K562 (cell line): ENCODE results near the gene MAPT. TPM values are rescaled to one million over a fixed set of nuclear protein-coding genes. Genes with fewer than 3 reads are reported as not detected.

Source experiments
- EGR1 ChIP-seq: fragments of 450-650 bp; conservative IDR thresholded peaks from 2 replicates; pipeline ENCODE4 v1.6.1; 2017; ENCODE audit warnings: mild to moderate bottlenecking
- ZNF318 ChIP-seq, 2 experiments: fragments of 450-650 bp; IDR thresholded peaks; 2 replicates each; pipeline ENCODE4 v1.6.1; 2016; ENCODE audit warnings: mild to moderate bottlenecking in 2 of 2, borderline replicate concordance in 1 of 2, low read depth in 1 of 2, moderate library complexity in 1 of 2
- polyA plus RNA-seq, 8 experiments: library from polyadenylated mRNA; depleted of rRNA in 4 of 8; stranded (reverse) in 5 of 8; unstranded in 3 of 8; fragments of >200 nt; fragmentation: Nextera tagmentation in 2 of 8; fragmentation: Illumina TruSeq in 1 of 8; extraction: Ambion mirVana in 2 of 8; extraction: Trizol in 1 of 8; gene quantifications; 2 replicates each; pipeline versions ENCODE4 v1.2.1 to v1.2.3, GENCODE V29; 2011 to 2014; ENCODE audit warnings: inconsistent platforms in 1 of 8, missing spikeins in 1 of 8
- total RNA-seq, 7 experiments: library from RNA; depleted of rRNA in 6 of 7; stranded (reverse); fragments of >200 nt in 6 of 7; fragmentation: Illumina TruSeq in 2 of 7; extraction: Trizol in 2 of 7; gene quantifications; 2 replicates each; pipeline versions ENCODE4 v1.2.1 to v1.2.3, GENCODE V29; 2011 to 2021; ENCODE audit warnings: low replicate concordance in 1 of 7

The MAPT gene
- total and polyA plus RNA-seq, 9 of the 15 experiments (the other 6 are each of a cell fraction or from before 2014, with no cell fraction given): 0.04 to 1.1 (median 0.36) TPM

GRCh38 chr17:45974916-45975630 lies 80.7 kb downstream of the MAPT start (continued):
- TF ChIP-seq ZNF318 (IDR thresholded peaks at IDR 0.05; ENCODE audit: borderline replicate concordance in 1 of 2, low read depth in 1 of 2): no peak
- no peak for TF ChIP-seq EGR1
